Muscle of leg (tissue), 16 donors: ENCODE measurements around the gene KCNJ2. TPM values are rescaled to one million over a fixed set of nuclear protein-coding genes. Genes with fewer than 3 reads are reported as not detected.

Experiments
- DNase-seq: peaks from one replicate; pipeline ENCODE4 v3.0.0; 2013
- H3K27ac ChIP-seq: one replicate; pipeline ENCODE4 v1.5.1; 2013; ENCODE audit warnings: mild to moderate bottlenecking, low read length, control low read depth
- H3K27me3 ChIP-seq: one replicate; pipeline ENCODE4 v1.6.1; 2013; ENCODE audit warnings: low read length; ENCODE audit not compliant: control insufficient read depth, insufficient read depth
- H3K36me3 ChIP-seq: one replicate; pipeline ENCODE4 v1.6.1; 2013; ENCODE audit warnings: low read length; ENCODE audit not compliant: control insufficient read depth, insufficient read depth
- H3K4me1 ChIP-seq: one replicate; pipeline ENCODE4 v1.6.1; 2013; ENCODE audit warnings: low read length; ENCODE audit not compliant: control insufficient read depth, insufficient read depth
- H3K4me3 ChIP-seq: one replicate; pipeline ENCODE4 v1.5.1; 2013; ENCODE audit warnings: low read length, control low read depth
- H3K9me3 ChIP-seq: replicated peaks from 2 replicates; pipeline ENCODE4 v1.6.1; 2013; ENCODE audit warnings: low read depth, low read length; ENCODE audit not compliant: control insufficient read depth
- WGBS: methylation state at CpG from one replicate; pipeline ENCODE4 v1.1.5; 2013; ENCODE audit warnings: missing lambda C conversion rate; ENCODE audit not compliant: insufficient coverage; 5-methylcytosine and 5-hydroxymethylcytosine counted together
- long read RNA-seq, 11 donors: transcript quantifications; one replicate each; lab custom pipeline, GENCODE V29; 2026
- polyA plus RNA-seq, 8 donors: library from polyadenylated mRNA; unstranded; fragments of 120-200 nt; gene quantifications; one replicate each; pipeline versions ENCODE4 v1.2.1 to v1.2.3, GENCODE V29; 2013; ENCODE audit warnings: inconsistent platforms in 1 of 8, low replicate concordance in 1 of 8; ENCODE audit not compliant: insufficient read length in 8 of 8, insufficient read depth in 1 of 8
- total RNA-seq: library from RNA; stranded (reverse); fragments of 120-200 nt; gene quantifications from one replicate; pipeline ENCODE4 v1.2.4, GENCODE V29; 2013

KCNJ2 gene
- total RNA-seq (7.6 TPM), polyA plus RNA-seq (1 to 10 TPM; 3.5 to 8.9 (median 5.7) TPM)
- long read RNA-seq, donor 1, result 0 reads
- long read RNA-seq, donor 2, result 0 reads
- long read RNA-seq, donor 3, full-length matches to known transcripts, result 4 of 4 reads
- long read RNA-seq, donor 3, partial matches to known transcripts, result 0 of 4 reads
- long read RNA-seq, donor 3, other reads (novel, unspliced or antisense), result 0 of 4 reads
- long read RNA-seq, donor 4, result 0 reads
- long read RNA-seq, donor 5, full-length matches to known transcripts, result 2 of 2 reads
- long read RNA-seq, donor 5, partial matches to known transcripts, result 0 of 2 reads
- long read RNA-seq, donor 5, other reads (novel, unspliced or antisense), result 0 of 2 reads
- long read RNA-seq, donor 6, full-length matches to known transcripts, result 6 of 6 reads
- long read RNA-seq, donor 6, partial matches to known transcripts, result 0 of 6 reads
- long read RNA-seq, donor 6, other reads (novel, unspliced or antisense), result 0 of 6 reads
- long read RNA-seq, donor 7, full-length matches to known transcripts, result 5 of 5 reads
- long read RNA-seq, donor 7, partial matches to known transcripts, result 0 of 5 reads
- long read RNA-seq, donor 7, other reads (novel, unspliced or antisense), result 0 of 5 reads
- long read RNA-seq, donor 8, full-length matches to known transcripts, result 2 of 2 reads
- long read RNA-seq, donor 8, partial matches to known transcripts, result 0 of 2 reads
- long read RNA-seq, donor 8, other reads (novel, unspliced or antisense), result 0 of 2 reads
- long read RNA-seq, donor 9, full-length matches to known transcripts, result 1 of 1 reads
- long read RNA-seq, donor 9, partial matches to known transcripts, result 0 of 1 reads
- long read RNA-seq, donor 9, other reads (novel, unspliced or antisense), result 0 of 1 reads
- long read RNA-seq, donor 10, full-length matches to known transcripts, result 5 of 5 reads
- long read RNA-seq, donor 10, partial matches to known transcripts, result 0 of 5 reads
- long read RNA-seq, donor 10, other reads (novel, unspliced or antisense), result 0 of 5 reads
- long read RNA-seq, donor 11, result 0 reads

DNA sequence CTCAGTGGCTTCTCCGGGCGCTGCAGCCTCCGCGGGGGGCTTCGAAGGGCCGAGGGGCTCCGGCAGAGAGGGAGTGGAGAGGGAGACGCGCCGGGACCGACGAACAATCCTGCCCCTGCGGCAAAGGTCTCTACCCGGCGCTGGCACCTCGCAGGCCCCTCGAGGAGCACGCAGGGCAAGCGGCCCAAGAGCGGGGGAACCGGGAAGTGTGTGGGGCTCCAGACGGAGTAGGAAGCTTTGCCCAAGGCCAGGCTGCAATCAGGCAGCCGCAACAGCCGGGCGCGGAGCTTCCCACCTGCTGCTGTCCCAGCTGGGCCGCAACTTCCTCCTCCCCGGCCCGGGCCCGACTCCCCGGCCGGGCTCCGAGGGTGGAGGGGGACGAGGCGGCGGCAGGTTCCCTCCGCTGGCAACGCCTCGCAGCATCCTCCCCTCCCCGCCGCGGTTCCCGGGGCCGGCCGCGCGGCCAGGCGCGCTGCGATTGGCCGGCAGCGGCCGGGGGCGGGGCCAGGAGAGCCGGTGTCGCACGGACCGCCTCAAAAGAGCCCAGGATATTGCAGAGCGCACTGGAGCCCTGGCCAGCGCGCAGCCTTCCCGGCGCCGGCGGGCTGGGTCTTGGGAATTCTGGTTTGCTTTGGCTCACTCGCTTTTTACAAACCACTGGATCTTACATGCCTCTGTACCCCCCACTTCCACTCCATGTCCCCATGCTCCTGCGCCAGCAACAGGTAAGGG, at the start of gene KCNJ2:
Gene KCNJ2 (plus strand): TSS at position 556 of the 732 bp plus-strand sequence. CDS start 5,508 bp downstream, outside the sequence.
- no peaks in the 10 kb centered on the region for H3K36me3 ChIP-seq
- DNase-seq, result peak; percentile 95
- H3K27ac ChIP-seq, result peak within 1 kb of the TSS; percentile 94
- peaks cover 8% of the 10 kb centered on the region for H3K4me1 ChIP-seq
- WGBS, result 0% methylated on average over 67 of the region's 67 CpGs
- peaks cover 11% of the 10 kb centered on the region for H3K27me3 ChIP-seq
- H3K4me3 ChIP-seq, result peak within 1 kb of the TSS; percentile 77
- no peaks in the 10 kb centered on the region for H3K9me3 ChIP-seq

DNA sequence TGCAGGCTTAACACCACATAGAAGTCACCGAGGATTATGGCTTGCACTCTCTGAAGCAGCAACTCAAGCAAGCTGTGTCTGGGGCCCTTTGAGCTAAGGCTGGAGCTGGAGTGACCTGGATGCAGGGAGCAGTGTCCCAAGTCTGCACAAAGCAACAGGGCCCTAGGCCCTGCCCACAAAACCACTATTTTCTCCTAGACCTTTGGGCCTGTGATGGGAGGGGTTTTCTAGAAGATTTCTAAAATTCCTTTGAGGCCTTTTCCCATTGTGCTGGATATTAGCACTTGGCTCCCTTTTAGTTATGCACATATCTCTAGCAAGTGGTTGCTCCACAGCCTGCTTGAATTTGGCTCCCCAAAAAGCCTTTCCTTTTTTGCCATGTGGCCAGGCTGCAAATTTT, 49.8 kb upstream of the KCNJ2 start:
- H3K4me3 ChIP-seq, result no peak overlapping the region
- no peaks in the 10 kb centered on the region for H3K4me1 ChIP-seq
- H3K36me3 ChIP-seq, result no peaks in the 10 kb centered on the region
- WGBS, result 100% methylated on average over 1 of the region's 1 CpG
- H3K9me3 ChIP-seq, result peaks cover 5% of the 10 kb centered on the region
- no peaks in the 10 kb centered on the region for H3K27me3 ChIP-seq
- H3K27ac ChIP-seq, result no peak overlapping the region
- no peak for DNase-seq

DNA sequence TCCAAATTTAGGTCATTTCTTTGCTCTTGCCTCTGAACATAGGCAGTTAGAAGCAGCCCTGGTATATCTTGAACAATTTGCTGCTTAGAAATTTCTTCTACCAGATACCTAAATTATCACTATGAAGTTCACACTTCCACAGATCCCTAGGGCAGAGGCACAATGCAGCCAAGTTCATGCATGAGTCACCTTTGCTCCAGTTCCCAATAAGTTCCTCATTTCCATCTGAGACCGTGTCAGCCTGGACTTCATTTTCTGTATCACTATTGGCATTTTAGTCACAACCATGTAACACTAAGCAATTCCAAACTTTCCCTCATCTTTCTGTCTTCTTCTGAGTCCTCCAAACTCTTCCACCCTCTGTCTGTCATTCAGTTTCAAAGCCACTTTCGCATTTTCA, 49.3 kb upstream of the KCNJ2 start:
- DNase-seq, result no peak
- 72% methylated on average over 1 of the region's 2 CpGs for WGBS
- no peak overlapping the region for H3K27ac ChIP-seq
- H3K9me3 ChIP-seq, result peaks cover 5% of the 10 kb centered on the region
- H3K4me3 ChIP-seq, result no peak overlapping the region
- H3K27me3 ChIP-seq, result no peaks in the 10 kb centered on the region
- H3K36me3 ChIP-seq, result no peaks in the 10 kb centered on the region
- no peaks in the 10 kb centered on the region for H3K4me1 ChIP-seq

DNA sequence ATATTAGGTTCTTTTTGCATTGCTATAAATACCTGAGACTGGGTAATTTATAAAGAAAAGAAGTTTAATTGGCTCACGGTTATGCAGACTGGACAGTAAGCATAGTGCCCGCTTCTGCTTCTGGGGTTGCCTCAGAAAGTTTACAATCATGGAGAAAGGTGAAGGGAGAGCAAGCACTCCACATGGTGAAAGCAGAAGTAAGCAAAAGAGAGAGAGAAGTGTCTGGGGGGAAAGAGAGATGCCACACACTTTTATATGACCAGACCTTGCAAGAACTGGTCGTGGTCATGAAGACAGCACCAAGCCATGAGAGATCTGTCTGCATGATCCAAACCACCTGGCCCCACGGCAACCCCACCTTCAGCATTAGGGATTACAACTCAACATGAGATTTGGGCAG, 48.9 kb upstream of the KCNJ2 start:
- Histone ChIP-seq H3K9me3 (peaks cover 5% of the 10 kb centered on the region), H3K27ac (no peak overlapping the region), H3K4me1 (no peaks in the 10 kb centered on the region), H3K4me3 (no peak overlapping the region), H3K27me3 (no peaks in the 10 kb centered on the region), H3K36me3 (no peaks in the 10 kb centered on the region)
- 100% methylated on average over 2 of the region's 4 CpGs for WGBS
- no peak for DNase-seq

DNA sequence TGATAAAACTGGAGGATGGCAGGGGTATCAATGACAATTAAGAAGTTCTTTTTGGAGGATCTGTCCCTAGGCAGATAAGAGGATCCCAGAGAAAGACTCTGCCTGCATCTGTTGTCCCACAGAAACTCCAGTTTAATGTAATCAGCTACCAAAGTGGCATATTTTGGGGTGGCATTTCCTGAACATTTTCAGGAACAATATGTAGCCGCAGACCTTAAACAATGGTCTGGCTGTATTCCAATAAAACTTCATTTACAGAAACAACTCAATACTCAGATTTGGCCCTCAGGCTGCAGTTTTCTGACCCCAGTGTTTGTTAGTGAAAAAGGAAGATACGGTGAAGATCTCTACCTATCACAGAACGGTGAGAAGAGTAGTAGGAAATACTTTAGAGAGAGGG, 48.2 kb upstream of the KCNJ2 start:
- Histone ChIP-seq H3K27ac (peak overlapping the region; percentile 1), H3K27me3 (no peaks in the 10 kb centered on the region), H3K4me1 (no peaks in the 10 kb centered on the region), H3K4me3 (no peak overlapping the region), H3K36me3 (no peaks in the 10 kb centered on the region), H3K9me3 (peaks cover 5% of the 10 kb centered on the region)
- peak; percentile 17 for DNase-seq
- WGBS, result no CpG with 5 or more reads among the region's 3 CpGs

DNA sequence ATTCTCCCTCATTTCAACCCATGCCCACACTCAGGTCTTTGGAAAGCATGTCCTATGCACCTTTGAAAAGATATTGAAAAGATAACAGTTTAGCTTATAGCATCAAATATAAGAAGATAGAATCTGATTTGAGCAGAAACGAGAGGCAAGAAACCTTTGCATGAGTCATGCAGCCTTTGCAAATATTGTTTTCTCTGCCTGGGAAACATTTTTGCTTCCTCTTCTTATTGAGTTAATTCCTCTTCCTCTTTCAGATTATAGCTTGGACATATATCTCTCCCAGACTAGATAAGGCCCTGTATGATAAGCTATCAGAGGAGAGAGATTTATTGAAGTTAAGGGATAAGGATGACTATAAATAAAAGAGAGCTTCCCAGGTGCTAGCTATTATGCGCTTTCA, 46.1 kb upstream of the KCNJ2 start:
- peak; percentile 31 for DNase-seq
- no CpG with 5 or more reads among the region's 2 CpGs for WGBS
- peaks cover 5% of the 10 kb centered on the region for H3K9me3 ChIP-seq
- H3K27me3 ChIP-seq, result no peaks in the 10 kb centered on the region
- no peak overlapping the region for H3K4me3 ChIP-seq
- H3K4me1 ChIP-seq, result no peaks in the 10 kb centered on the region
- no peak overlapping the region for H3K27ac ChIP-seq
- no peaks in the 10 kb centered on the region for H3K36me3 ChIP-seq

DNA sequence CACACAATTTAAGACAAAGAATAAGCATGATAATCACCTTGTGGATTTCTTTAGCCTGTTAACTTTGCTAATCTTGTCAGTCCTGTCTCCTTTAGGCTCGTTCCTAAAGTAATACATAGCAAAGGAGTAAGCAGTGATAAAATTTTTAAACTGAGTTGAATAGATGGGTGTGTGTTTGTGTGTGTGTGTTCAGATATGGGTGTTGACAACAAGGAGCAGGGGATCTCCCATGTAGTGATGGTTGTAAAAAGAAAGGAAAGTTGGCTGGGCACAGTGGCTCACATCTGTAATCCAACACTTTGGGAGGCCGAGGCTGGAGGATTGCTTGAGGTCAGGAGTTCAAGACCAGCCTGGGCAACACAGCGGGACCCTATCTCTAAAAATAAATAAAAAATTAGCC, 44.6 kb upstream of the KCNJ2 start:
- DNase-seq, result no peak

DNA sequence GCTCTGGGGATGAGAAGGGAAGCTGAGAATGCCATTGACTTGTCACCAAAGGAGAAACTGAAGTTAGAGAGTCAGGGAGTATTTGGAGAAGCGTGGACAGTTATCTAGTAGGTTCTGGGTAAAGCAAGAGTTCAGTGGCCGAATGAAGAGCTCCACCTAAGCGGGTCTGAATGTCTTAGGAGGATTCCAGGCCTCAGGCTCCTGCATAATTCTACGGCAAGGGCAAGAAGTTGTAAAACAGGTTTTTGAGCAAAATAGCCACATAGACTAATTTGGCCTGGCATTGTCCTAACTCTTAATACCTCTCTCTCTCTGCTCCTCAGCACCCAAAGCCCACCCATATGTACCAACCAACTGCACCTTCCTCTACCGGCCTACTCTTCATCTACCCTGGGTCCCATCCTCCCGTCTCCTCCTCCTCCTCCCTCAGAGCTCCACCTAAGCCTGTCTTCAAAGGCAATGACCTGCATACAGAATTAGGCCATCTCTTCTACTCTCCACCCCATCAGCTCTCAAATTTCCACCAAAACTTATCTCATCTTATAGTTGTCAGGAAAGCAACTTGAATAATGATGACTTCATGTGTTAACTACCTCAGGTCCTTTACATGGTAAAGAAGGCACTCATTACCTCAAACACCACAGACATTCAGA, 42.0 kb upstream of the KCNJ2 start:
- Histone ChIP-seq H3K36me3 (no peaks in the 10 kb centered on the region), H3K4me3 (no peak overlapping the region), H3K27me3 (no peaks in the 10 kb centered on the region), H3K9me3 (no peaks in the 10 kb centered on the region), H3K4me1 (no peaks in the 10 kb centered on the region), H3K27ac (no peak overlapping the region)
- no peak for DNase-seq
- 94% methylated on average over 6 of the region's 6 CpGs for WGBS

More for the DNA sequence above, 44.6 kb upstream of the KCNJ2 start:
- Histone ChIP-seq H3K4me1 (no peaks in the 10 kb centered on the region), H3K27me3 (no peaks in the 10 kb centered on the region), H3K27ac (no peak overlapping the region), H3K4me3 (no peak overlapping the region), H3K36me3 (no peaks in the 10 kb centered on the region), H3K9me3 (peaks cover 1% of the 10 kb centered on the region)
- WGBS, result no CpG with 5 or more reads among the region's 3 CpGs

DNA sequence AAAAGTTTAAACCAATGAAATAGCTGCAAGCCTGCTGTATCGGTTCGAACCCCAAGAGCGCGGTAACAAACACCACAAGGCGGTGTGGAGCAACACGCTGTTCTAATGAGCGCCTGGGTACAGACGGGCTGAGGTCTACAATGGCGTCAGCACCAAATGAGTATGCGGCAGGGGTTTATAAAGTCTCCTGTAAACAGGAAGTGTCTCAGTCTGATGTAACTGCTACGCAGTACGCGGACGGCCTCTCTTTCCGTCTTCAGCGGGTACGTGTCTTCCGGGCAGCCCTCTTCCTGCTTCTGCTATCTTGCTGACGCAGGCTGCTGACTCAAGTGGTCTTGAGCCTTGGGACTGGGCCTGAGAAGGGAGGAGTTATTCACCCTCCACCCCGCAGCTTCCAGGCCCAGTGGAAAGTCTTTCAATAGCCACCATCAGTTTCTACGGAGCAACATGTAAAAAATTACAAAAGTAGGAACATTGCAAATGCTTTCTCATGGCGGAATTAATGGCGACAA, 40.5 kb upstream of the KCNJ2 start:
- H3K4me1 ChIP-seq, result no peaks in the 10 kb centered on the region
- no peak overlapping the region for H3K27ac ChIP-seq
- no peaks in the 10 kb centered on the region for H3K9me3 ChIP-seq
- H3K36me3 ChIP-seq, result no peaks in the 10 kb centered on the region
- H3K27me3 ChIP-seq, result no peaks in the 10 kb centered on the region
- no peak for DNase-seq
- H3K4me3 ChIP-seq, result no peak overlapping the region
- WGBS, result 96% methylated on average over 14 of the region's 23 CpGs
